Upper lobe of left lung (tissue), 4 donors: ENCODE results near the gene PARD6B.

ENCODE experiments used
- CTCF ChIP-seq, 6 experiments: fragments of 450-650 bp in 4 of 6; fragments of 200-600 bp in 2 of 6; sonication (generic) in 2 of 6; IDR thresholded peaks; one replicate each; pipeline ENCODE4 v1.5.1; 2016 to 2019; ENCODE audit warnings: antibody characterized with exemption in 6 of 6
- EP300 ChIP-seq, 4 donors: sonication (generic); formaldehyde crosslinking; IDR thresholded peaks; one replicate each; pipeline ENCODE4 v1.5.1; 2017; ENCODE audit warnings: antibody characterized with exemption in 4 of 4, control low read depth in 2 of 4
- POLR2A ChIP-seq, 4 donors: fragments of 450-650 bp; IDR thresholded peaks; one replicate each; pipeline ENCODE4 v1.5.1; 2016 to 2017; ENCODE audit warnings: antibody characterized with exemption in 4 of 4, mild to moderate bottlenecking in 2 of 4
- POLR2AphosphoS5 ChIP-seq, 2 donors: sonication (generic); formaldehyde crosslinking; IDR thresholded peaks; one replicate each; pipeline ENCODE4 v1.5.1; 2017; ENCODE audit warnings: antibody characterized with exemption in 2 of 2

GRCh38 chr20:50682947-50683530 lies 48.3 kb upstream of the PARD6B start:
- no peak for TF ChIP-seq CTCF (IDR thresholded peaks at IDR 0.05)
- TF ChIP-seq POLR2A (IDR thresholded peaks at IDR 0.05) = no peak
- no peak for TF ChIP-seq EP300 (IDR thresholded peaks at IDR 0.05)
- no peak for TF ChIP-seq POLR2AphosphoS5 (IDR thresholded peaks at IDR 0.05)
